Stimulated activated CD4-positive, alpha-beta T cell treated with anti-CD3 and anti-CD28 coated beads, Interleukin-1b, Interleukin-23, amount 100 ng/mL, for 1 hour (primary cell): Measurements from ENCODE around the gene ART5.
"Not testable (repeated sequence)": the region's sequence is repeated elsewhere in the genome, so short reads cannot be mapped to it uniquely, and the experiment has no call there.

Experiments
- DNase-seq, 2 donors: peaks; one replicate each; pipeline ENCODE4 v3.0.0-alpha.2; 2020; ENCODE audit warnings: low read depth in 2 of 2

Gene ART5

DNA sequence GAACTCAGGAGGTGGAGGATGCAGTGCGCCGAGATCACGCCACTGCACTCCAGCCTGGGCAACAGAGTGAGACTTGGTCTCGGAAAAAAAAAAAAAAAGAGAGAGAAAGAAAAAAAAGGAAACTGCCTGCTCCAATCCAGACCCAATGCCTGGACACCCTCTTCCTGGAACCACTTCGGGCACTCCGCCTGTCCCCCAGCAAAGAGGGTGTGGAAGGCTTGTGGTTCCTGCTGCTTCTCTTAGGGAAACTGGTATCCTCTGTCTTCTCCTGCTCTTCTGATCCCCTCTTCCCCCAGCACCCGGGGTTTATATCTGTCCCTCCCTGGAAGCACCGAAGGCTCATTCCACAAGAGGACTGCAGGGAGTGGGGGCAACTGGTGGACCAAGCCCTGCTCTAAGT is 16.5 kb upstream of the ART5 start:
- DNase-seq: no peak

DNA sequence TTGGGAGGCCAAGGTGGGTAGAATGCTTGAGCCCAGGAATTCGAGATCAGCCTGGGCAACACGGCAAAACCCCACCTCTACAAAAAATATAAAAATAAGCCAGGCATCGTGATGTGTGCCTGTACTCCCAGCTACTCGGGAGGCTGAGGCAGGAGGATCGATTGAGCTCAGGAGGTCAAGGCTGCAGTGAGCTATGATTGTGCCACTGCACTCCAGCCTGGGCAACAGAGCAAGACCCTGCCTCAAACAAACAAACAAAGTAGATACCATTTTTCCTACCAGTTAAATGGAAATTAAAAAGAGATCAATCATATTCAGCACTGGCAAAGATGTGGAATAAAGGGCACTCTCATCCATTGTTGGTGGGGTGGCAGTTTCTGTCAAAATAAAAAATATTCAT is 15.5 kb upstream of the ART5 start:
- DNase-seq: not testable (repeated sequence)

DNA sequence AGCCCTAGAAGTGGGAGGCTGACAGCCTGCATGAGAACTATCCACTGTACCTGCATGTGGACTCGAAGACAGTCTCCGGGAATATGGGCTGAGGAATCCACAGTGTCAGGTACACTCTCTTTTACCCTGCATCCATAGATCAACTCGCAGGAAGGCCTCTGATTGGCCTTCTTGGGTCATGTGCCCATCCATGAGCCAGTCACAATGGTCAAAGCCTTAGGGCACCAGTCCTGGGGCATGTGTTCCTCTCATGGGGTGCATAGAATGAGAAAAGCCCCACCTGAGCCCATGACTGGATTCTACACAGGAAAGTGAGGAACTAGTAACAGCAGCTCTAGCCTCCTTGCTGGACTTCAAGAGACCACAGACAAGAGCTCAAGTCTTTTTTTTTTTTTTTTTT is 13.8 kb upstream of the ART5 start:
- DNase-seq: no peak

DNA sequence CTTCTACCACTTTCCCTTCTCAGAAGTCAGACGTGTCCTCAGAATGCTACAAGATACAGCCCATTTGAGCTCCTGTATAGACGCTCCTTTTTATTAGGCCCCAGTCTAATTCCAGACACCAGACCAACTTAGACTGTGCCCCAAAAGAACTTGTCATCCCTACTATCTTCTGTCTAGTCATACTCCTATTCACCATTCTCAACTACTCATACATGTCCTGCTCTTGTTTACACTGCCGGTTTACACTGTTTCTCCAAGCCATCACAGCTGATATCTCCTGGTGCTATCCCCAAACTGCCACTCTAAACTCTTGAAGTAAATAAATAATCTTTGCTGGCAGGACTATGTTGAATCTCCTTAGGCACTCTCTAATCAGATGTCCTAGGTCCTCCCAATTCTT is 10.7 kb upstream of the ART5 start:
- DNase-seq: not testable (repeated sequence)

DNA sequence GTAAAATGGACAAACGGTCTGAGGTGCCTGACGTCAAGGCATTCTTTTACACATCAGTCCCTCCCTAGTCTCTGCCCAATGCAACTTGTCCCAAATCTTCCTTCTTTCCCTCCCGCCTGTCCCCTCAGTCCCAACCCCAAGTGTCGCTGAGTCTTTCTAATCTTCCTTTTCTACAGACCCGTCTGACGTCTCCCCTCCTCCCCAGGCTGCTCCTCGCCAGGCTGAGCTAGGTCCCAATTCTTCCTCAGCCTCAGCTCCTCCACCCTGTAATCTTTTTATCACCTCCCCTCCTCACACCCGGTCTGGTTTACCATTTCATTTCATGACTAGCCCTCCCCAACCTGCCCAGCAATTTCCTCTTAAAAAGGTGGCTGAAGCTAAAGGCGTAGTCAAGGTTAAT is 7.6 kb upstream of the ART5 start:
- not testable (repeated sequence) for DNase-seq

DNA sequence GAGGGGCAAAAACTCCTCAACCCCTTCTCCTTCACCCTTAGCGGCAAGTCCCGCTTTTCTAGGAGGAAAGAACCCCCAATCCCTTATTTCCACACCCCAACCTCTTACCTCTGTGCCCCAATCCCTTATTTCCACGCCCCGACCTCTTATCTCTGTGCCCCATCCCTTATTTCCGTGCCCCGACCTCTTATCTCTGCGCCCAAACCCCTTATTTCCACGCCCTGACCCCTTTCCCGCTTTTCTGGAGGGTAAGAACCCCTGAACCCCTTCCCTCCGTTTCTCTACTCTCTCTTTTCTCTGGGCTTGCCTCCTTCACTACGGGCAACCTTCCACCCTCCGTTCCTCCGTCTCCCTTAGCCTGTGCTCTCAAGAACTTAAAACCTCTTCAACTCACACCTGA is 7.1 kb upstream of the ART5 start:
- not testable (repeated sequence) for DNase-seq

DNA sequence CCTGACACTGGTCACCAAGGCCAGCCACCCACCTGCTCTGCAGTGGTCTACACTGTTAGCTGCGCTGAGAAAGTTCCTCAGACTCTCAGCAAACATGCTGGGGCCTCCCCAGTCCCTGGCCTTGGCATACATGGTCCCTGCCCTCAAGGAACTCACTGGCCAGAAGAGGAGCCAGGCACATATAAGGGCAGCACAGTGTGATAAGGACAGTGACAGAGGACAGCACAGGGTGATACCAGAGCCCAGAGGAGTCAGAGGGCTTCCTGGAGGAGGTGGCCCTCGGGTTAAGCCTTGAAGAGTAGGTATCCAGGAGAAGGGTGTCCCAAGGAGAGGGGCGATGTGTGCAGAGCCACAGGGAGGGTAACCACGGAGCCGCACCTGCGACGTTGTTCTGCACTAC is 3.8 kb upstream of the ART5 start:
- no peak for DNase-seq

DNA sequence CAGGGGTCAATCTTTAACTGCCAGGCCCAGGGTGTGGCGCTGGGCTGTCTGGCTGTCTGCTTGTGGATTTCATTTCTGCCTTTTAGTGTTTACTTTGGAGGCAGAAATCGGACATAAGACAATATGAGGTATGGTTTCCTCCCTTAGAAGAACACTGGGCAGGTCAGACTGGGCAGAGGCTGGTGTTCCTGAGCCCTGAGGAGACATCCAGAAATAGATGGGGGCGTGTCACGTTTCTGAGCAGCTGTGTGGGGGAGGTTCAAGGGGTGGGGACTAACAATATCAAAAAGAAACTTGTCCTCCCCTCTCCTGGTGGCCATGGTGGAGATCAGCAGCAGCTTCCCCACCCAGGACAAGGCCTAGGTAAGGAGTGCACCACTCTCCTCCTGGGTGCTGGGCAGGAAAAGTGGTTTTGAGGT is 3.0 kb upstream of the ART5 start, which contains the start of gene ART1:
ART1 (plus strand) TSS at position 312 of the 419 bp plus-strand sequence. CDS start 14,086 bp downstream, outside the sequence.
- DNase-seq: no peak

DNA sequence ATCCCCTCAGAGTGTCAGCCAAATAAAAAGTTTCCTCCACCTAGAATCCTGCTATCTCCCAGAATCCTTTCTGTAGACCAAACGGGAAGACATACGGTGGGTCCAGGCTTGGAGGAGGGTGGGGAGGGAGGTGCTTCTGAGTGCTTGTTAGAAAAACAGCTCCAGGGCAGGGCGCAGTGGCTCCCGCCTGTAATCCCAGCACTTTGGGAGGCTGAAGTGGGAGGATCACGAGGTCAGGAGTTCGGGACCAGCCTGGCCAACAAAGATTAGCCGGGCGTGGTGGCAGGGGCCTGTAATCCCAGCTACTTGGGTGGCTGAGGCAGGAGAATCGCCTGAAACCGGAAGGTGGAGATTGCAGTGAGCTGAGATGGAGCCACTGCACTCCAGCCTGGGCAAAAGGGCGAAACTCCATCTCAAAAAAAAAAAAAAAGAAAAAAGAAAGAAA is 1.3 kb upstream of the ART5 start:
- DNase-seq: not testable (repeated sequence)

DNA sequence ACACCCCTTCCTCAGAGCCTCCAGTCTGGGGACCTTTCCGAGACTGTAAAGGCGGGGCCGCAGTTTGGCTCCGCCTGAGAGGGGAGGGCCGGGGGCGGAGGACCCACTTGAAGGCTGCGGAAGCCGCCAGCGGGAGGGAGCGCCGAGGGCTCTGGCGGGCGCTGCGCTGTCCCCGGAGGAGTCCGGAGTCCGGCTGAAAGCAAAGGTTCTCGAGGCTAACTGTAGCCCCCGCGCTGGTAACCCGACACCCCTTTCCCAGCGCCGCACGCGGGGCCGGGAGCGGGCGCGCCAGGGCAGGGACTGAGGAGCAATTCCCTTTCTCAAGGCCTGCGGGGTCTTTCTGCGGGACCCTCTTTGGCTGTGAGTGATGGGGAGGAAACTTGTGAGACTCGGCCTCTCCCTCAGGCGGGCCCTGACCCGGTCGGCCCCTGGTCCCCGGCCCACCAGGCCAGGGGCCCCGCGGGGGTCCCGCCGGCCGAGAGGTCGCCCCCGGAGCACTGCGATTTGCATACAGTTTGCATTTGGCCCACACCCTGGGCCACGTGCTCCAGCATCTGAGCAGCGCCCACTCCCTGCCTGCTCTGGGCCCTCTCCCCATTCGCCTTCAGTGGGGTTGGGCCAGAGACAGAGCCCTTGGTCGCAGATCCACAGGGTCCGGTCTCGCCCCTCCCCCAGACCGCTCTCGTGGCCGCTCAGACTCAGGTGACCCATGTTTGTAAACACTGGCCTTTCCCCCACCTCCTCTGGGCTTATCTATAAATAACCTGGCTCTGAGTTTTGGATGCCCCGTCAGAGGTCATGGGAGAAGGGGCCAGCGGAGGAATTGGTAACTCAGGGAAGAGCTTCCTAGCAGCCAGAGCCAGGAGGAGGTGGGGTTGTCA is 519 bp upstream of the ART5 start:
- peak; percentile 38 to 47 for DNase-seq

DNA sequence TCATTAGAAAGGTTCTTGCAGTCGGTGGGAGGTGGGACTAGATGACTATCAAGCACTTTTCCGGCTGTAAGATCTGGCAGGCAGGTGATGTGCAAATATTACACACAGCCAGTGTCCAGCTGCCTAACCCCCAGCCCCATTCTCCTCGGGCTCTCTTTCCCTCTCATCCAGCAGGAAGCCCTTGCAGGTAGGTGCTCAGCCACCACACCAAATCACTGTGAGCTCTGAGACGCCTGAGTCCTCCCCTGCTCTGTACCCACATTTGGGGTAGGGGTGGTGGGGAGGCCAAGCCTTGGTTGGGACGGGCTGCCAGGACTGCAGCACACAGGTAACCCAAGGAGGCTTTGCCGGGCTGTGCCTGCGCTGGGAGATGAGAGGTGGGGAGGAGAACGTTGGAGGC is 601 bp downstream of the ART5 start:
- DNase-seq: no peak

DNA sequence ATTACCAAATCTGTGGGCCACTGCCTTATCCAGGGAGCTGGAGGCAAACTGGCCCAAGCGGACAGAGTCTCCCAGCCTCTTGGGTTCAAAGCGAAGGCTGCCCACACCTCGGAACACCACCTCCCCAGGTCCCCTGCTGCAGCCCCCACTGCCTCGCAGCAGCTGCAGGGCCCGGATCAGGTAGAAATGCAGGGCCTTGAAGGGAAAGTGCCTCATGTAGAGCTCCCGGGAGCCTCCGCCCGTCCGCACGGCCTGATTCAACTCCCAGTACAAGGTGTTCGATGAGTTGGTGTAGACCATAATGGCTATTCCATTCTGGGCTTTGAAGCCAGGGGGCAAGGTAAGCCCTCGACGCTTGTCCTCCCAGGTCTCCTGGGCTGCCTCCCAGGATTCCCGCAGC is 2.0 kb downstream of the ART5 start:
- no peak for DNase-seq

DNA sequence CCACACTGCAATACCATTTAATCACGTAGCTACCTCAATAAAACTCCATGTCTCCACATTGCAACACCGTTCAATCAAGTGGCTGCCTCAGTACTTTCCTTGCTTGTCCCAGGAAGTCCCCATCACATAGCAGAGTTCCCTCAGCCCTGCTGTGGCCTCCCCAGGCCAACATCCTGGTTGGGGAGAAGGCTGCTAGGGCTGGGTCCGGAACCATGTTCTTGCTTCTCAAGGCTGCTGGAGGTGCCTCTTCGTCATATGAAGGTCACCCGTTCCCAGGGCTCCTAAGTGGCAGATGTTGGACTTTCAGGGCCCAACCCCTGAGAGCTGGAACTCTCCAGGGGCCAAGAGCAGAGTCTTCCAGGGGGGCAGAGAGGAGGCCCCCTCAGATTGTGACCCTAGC is 3.3 kb downstream of the ART5 start:
- no peak for DNase-seq

DNA sequence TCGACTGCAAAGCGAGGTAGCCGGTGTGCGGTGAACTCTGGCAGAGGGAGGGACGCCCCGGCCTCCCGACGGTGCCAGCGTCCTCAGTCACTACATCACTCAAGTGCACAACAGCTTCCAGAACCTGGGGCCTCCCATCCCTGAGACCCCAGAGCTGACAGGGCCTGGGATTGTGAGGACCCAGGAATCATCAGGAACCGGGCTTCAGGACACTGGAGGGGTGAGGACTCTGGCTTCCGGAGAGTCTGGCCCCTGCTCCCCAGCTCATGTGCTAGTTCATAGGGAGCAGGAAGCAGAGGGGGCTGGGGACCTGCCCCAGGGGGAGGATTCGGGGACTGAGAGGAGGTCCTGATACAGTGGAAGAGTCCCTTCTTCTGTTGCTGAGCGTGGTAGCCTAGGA is 4.6 kb downstream of the ART5 start:
- DNase-seq: no peak

DNA sequence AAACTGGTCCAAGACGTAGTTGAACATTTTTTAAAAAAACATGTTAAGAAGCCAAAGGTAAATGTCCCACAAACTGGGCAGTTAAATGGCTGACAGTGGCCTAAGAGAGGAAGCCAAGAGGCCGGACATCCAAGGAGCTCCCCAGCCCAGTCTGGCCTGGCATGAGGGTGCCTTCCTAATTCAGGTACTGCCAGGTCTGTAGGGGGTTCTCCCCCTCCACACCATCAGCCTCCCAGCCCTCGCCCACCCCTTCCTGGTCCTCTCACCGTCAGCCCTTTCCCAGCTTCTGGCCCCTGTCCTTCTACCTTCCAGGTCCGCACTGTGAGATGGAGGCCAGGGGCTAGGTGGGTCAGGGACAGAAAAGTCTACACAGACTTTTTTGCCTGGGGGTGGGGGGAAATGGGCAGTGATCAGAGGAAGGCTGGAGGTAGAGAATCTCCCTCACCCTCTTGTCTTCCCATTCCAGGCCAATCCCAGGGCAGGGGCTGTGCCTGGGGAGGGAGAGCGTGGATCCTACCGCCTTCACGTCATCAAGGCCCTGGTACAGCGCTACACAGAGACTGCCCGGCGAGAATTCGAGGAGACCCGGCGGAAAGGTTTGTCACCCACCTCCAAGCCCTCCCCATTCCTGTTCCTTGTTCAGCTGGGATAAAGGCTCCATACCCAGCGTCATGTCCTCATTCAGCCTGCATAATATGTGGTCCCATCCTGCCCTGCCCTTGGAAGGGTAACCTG is 6.0 kb downstream of the ART5 start:
- DNase-seq: no peak

DNA sequence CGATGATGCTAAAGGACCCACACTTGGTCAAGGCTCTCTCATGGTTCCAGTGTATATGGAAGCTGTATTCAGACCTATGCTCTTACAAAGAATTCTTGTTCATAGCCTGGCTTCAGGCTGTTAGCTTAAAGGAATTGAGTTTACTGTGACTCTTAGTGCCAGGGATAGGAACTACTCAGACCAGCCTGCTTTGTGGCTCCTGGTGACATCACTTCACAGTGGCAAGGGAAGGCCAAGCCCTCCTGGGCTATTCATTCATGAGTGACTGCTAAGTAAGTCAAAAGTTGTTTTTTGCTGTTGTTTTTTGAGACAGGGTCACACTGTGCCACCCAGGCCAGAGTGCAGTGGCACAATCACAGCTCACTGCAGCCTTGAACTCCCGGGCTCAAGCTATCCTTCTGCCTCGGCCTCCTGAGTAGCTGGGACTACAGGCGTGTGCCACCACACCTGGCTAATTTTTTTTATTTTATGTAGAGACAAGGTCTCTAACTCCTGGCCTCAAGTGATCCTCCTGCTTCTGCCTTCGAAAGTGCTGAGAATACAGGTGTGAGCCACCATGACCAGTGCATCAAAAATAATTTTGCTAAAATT is 9.6 kb downstream of the ART5 start:
- no peak for DNase-seq

DNA sequence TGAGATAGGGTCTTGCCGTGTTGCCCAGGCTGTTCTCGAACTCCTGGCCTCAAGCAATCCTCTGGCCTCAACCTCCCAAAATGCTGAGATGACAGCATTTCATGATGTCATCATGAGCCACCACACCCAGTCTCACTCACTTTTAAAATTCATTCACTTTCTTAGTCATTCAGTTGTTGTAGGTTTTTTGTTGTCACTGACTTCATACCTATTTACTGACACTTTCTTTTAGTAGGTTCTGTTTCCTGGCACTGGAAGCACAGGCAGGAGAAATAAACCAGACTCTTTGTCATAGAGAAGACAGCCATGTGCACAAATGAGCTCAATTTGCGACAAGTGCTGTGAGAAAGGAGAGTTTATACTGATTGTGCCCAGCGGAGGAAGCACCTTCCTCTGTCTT is 10.5 kb downstream of the ART5 start:
- no peak for DNase-seq

DNA sequence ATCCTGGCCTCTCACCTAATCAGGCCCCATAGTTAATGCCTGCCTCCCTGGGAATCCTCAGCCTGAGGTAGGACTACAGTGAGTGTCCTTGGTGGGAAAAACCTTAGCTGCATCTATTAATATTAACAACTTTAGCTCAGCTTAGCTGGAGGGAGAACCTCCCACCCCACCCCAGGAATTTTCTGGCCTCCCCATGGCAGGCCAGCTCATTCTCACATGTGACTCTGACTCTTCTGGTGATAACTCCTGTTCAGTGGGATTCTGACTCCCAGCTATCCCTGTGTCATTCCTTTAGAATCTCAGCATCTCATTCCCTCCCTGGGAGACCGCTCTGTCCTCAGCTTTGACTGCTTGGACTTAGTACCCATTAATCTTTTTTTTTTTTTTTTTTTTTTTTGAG is 14.5 kb downstream of the ART5 start:
- no peak for DNase-seq

DNA sequence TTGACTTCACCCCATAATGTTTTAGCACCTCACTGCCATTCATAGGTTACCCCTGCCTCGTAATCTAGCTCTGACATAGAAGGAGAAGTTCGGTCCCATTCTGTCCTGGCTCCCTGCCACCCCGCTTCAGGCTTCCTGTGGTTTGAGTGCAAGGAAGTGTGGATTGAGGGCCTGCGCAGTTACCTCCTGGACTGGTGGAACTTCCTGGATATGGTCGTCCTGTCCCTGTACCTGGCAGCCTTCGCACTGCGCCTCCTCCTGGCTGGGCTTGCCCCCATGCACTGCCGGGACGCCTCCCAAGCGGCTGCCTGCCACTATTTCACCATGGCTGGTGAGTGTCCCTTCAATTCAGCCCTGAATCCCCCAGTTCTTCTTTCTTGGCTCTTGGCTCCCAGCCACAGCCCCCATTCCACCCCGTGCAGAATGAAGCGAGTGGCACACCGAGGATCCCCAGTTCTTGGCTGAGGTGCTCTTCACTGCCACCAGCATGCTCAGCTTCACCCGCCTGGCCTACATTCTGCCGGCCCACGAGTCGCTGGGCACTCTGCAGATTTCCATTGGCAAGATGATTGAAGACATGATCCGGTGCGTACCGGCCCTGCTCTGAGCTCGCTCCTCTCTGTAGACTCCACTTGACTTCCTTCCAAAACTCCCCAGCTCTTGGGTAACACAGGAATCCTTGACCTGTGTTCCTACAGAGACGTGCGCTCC is 15.4 kb downstream of the ART5 start:
- no peak for DNase-seq

DNA sequence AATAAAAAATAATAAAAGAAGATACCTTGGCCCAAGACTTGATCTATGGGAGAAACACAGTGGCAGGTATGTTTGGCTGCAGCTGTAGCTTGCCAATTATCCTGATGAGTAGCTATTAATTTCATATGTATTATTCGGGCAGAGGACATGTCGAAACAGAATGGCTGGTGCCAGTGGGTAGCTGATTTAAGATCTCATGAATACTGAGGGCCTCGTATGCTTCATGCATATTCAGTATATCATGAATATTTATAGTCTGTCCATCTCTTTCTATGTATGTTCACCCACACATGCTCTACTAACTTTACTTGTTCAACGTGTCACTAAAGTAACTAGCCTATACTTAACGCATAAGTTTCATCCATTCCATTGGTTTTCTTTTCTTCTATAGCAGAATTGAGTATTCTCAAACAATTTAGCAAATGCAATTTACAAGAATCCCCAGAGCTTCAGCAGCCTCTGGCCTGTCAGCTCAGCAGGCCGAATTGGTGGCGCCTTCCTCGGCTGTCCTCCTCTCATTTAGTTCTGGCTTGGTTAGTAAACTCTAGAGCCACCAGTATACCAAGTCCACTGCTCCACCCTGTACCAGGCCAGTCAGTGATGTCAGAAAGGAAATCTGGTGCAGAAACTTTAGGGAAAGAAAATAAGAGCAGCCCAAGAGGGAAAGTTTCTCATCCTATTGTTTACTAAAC is 17.9 kb downstream of the ART5 start:
- DNase-seq: no peak

DNA sequence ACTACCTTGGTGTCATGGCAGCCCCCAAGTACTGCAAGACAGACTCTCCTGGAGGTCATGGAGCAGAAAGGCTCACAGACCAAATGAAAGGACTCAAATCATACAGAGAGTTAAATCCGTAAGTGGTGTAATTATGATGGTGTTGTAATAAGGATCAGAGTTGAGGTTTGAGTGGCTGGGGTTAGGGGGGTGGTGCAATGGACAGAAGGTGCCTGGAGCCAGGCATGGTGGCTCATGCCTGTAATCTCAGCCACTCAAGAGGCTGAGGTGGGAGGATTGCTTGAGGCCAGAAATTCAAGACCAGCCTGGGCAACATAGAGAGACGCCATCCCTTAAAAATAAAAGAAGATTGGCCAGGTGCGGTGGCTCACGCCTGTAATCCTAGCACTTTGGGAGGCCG is 18.7 kb downstream of the ART5 start:
- no peak for DNase-seq
